ENCODE data around the gene CAMK1D. TPM values are rescaled to one million over a fixed set of nuclear protein-coding genes. Genes with fewer than 3 reads are reported as not detected.
"Not testable (repeated sequence)": the region's sequence is repeated elsewhere in the genome, so short reads cannot be mapped to it uniquely, and the experiment has no call there.

CAMK1D gene
- polyA plus RNA-seq, 10 donors: 3.3 to 8.2 (median 5.1) TPM

DNA sequence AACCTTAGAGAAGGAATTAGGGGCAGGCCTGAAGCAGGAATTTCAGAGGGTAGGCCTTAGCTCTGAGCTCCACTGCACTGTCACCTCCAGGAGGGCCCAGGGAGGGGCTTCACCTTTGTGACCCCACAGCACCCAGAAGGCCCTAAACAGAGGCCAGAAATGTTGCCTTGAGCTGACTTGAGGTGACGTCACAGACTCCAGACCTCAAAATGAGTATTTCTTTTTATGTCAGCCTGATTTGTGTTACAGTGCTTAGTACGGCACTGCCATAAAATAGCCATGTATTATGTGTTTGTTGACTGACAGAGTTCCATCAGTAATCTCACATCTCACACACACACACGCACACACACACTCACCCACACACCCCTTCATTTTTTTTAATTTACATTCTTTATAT lies 440.9 kb downstream of the CAMK1D start:
- DNase-seq: no peak

- no peak for DNase-seq
These were observed 442.4 kb downstream of the CAMK1D start for GRCh38 chr10:12791728-12792127.

- DNase-seq: no peak
These were observed 443.7 kb downstream of the CAMK1D start for GRCh38 chr10:12792889-12793556.

DNA sequence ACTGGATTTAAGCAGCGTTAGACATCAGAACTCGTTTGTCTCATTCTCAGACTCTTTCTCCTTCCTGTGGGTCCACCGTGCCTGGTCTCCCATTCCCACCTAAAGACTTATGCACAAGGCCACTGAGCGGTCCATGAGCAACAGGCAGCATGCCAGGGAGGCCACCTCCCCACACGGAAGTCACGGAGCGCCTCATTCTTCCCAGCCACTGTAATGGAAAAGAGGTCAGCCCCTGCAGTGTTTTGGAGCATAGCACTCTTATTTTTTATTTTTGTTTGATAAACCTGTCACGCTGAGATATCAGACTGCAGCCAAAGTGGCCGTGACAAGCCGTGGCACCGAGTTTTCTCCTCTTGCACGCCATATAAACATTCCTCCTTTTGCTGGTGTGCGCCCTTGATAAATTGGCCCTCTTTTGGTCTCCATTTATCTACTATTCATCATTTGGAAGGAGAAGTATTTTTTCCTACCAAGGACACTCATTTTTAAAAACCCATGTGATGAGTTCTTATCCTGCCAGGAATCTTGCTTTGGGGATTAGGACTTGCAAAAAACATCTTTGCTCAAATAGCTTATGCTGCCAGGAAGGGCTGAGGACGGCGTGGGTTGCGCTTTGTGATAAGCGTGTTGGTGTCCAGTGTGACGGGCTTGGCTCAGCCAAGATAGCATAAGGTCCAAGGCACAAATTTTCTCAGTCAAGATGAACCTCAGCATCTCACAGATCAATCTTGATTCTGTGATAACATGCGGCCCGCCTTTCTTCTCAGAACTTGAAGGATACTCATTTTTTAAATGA lies 446.2 kb downstream of the CAMK1D start:
- DNase-seq: peak in 2 of 3 donors; percentile 55 to 78

- peak in 2 of 3 donors; percentile 44 to 86 for DNase-seq
These were observed 447.2 kb downstream of the CAMK1D start for GRCh38 chr10:12796401-12797160.

DNA sequence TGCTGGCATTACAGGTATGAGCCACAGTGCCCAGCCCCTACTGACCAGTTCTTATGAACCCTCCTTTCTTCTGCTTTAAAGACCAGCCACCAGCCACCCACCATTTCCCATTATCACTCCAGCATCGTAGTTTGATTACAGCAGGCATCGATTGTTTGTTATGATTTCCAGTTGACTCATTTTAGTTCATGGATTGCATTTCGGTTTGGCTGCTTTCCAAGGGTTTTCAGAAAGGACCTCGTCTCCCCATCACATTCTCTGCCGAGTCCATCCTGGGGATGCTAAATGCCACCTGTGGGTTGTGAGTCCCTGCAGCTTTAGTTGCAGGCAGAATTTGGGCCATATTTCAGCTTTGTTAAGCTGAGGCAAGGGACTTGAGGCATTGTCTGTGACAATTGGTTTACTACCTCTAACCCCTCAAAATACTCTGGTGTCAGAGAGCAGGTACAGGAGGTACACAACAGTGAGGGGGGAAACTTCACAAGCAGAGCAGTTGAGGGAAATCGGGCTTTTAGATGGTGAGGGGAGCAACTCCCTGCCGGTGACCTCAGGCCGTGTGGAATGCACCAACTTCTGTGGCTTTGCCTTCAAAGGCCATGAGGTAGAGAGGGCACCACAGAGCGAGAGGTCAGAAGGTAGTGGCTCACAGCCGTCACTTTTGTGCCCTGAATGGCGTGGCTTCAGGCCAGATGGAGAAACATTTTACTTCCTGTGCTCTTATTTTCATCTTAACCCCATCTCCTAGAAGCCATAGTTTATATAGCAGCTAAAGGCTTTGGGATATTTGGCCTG lies 448.3 kb downstream of the CAMK1D start:
- DNase-seq: no peak

- DNase-seq: no peak
These were observed 449.8 kb downstream of the CAMK1D start for GRCh38 chr10:12799144-12799543.

GRCh38 chr10:12799714-12800113 lies 450.4 kb downstream of the CAMK1D start:
- no peak for DNase-seq

- no peak for DNase-seq
These were observed 451.0 kb downstream of the CAMK1D start for GRCh38 chr10:12800302-12800701.

GRCh38 chr10:12801214-12802087 lies 452.1 kb downstream of the CAMK1D start:
- no peak for DNase-seq

GRCh38 chr10:12803776-12804175 lies 454.4 kb downstream of the CAMK1D start:
- no peak for DNase-seq

GRCh38 chr10:12806228-12807095 lies 457.1 kb downstream of the CAMK1D start:
- DNase-seq: no peak

- no peak for DNase-seq
These were observed 457.9 kb downstream of the CAMK1D start for GRCh38 chr10:12807096-12807755.

DNA sequence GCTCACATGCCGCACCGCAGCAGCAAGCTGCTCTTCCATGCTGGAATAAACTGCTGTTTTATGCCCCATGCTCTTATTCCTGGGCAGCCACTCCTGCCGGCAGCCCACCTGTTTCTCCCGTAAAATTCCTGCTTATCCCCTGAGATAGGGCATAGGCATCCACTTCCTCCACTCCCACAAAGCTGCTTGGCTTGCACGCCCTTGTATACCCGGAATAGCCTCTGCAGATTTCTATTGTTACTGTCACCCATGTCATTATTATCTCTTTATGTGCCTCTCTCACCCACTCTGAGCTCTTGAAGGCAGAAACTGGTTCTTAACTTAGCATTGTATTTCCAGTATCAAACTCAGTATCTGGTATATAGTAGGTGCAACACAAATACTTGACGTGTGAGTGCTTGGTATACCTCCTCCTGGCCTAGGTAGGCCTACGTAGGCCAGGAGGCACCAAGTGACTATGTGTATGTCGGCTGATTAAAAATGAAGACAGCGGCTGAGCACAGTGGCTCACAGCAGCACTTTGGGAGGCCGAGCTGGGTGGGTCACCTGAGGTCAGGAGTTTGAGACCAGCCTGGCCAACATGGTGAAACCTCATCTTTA lies 458.8 kb downstream of the CAMK1D start:
- no peak for DNase-seq

GRCh38 chr10:12810046-12810445 lies 460.7 kb downstream of the CAMK1D start:
- not testable (repeated sequence) for DNase-seq

DNA sequence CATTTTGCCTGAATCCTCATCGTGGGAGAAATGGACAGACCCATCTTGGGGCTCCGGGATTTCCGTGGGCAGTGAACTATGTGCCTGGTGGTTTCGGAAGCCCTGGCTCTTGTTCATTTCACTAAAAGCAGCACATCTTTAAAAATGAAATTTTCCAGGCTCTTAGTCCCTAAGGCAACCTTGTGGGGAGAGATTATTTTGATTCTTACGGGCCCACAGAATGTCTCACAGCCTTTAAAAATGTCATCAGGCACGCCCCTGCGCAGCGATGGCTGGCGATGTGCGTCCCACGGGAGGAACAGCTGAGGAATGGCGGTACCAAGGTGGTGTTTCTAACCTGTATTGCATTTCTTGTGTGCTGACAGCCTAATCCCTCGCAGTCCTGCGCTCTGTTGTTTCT lies 462.5 kb downstream of the CAMK1D start:
- peak in 1 of 3 donors; percentile 52 for DNase-seq

DNA sequence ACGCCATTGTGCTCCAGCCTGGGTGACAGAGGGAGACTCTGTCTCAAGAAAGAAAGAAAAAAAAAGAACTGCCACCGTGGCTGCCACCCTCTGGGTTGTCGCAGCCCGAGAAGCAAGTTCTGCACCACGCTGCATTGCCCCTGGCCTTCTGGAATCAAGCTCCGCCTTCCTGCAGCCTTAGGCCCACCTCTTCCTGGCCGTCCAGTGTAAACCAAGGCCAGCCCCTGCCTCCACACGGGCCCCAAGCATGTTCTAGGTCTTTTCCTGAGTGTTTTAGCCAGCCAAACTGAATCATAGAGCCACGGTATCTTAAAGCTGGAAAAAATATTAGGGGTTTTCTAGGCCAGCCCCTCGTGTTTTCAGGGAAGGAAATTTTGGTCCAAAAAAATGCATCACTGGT lies 463.2 kb downstream of the CAMK1D start:
- peak in 1 of 3 donors; percentile 35 for DNase-seq

DNA sequence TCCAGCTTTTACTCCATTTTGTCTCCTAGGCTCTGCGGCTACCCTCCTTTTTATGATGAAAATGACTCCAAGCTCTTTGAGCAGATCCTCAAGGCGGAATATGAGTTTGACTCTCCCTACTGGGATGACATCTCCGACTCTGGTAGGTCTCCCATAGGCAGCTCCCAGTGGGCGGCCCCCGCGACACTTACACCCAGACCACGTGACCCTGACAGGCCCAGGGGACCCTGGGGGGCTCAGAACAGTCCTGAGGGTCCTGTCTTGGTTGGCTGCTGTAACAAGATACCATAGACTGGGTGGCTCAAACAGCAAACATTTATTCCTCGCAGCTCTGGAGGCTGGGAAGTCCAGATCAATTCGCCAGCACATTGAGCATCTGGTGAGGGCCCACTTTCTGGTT lies 464.8 kb downstream of the CAMK1D start:
- no peak for DNase-seq

DNA sequence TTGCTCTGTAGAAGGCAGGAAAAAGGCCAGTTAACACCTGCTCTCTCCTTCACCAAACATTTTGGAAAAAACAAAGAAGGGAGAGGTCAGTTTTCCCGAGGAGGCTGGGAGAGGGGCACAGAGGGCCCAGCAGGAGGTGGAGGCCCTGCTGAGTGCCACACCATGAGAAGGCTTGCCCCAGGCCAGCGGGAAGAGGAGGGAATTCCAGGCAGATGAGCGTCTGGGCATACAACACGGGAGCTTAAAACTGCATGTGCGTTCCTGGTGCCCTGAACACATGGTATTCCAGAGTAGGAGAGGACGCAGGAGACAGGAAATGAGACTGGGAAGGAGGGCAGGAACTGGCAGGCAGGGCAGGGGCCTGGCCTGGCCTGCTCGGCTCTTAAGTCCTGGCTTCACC lies 469.7 kb downstream of the CAMK1D start:
- DNase-seq: no peak

Measured in muscle of back (tissue), 11 donors.